Tibial nerve (tissue), 4 donors: ENCODE data around the gene GYPA.
"Not testable (repeated sequence)": the region's sequence is repeated elsewhere in the genome, so short reads cannot be mapped to it uniquely, and the experiment has no call there.

ENCODE experiments used
- CTCF ChIP-seq, 5 experiments: fragments of 200-600 bp in 3 of 5; fragments of 450-650 bp in 2 of 5; sonication (generic) in 3 of 5; IDR thresholded peaks; one replicate each; pipeline ENCODE4 v1.5.1; 2016 to 2019; ENCODE audit warnings: antibody characterized with exemption in 5 of 5, mild to moderate bottlenecking in 3 of 5, moderate library complexity in 2 of 5
- EP300 ChIP-seq, 2 donors: sonication (generic); formaldehyde crosslinking; IDR thresholded peaks; one replicate each; pipeline ENCODE4 v1.6.1; 2017; ENCODE audit warnings: antibody characterized with exemption in 2 of 2, mild to moderate bottlenecking in 1 of 2
- POLR2A ChIP-seq, 2 donors: fragments of 450-650 bp; IDR thresholded peaks; one replicate each; pipeline ENCODE4 v1.6.1; 2017; ENCODE audit warnings: antibody characterized with exemption in 2 of 2, mild to moderate bottlenecking in 2 of 2, moderate library complexity in 2 of 2

DNA sequence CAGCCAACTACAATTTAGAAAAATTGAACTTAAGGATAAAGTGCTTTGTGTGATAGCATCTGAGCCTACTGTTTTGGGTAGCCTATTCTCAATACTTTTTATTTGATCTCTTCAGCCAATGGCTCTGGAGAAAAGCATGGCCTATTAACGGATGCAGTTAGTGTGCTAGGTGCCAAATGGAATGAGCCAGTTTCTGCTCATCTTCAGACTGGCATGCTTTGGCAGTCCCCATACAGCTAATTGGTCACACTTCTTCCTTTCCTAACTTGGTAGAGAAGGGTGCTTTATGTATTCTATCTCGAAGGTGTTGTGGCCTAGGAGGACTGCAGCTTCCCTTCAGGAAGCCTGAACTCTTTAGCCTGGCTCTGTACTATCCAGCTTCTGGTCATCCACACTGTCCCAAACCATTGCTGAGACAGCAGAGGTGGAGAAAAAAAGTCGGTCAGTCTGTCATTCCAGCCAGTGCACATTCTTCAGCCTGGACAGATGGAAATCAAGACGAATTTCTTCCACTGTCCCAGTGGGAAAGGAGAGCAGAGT, 11.1 kb downstream of the GYPA start:
- TF ChIP-seq CTCF, EP300, POLR2A (IDR thresholded peaks at IDR 0.05): not testable (repeated sequence)
